Peyer's patch (tissue), 4 donors: ENCODE measurements around the gene EFNB2.

Source experiments
- CTCF ChIP-seq, 6 experiments: fragments of 450-650 bp in 4 of 6; fragments of 200-600 bp in 2 of 6; sonication (generic) in 1 of 6; IDR thresholded peaks; one replicate each; pipeline ENCODE4 v1.5.1; 2017 to 2019; ENCODE audit warnings: antibody characterized with exemption in 6 of 6, mild to moderate bottlenecking in 3 of 6, moderate library complexity in 1 of 6
- POLR2A ChIP-seq, 2 donors: fragments of 450-650 bp; IDR thresholded peaks; one replicate each; pipeline ENCODE4 v1.5.1; 2017; ENCODE audit warnings: antibody characterized with exemption in 2 of 2, mild to moderate bottlenecking in 2 of 2, moderate library complexity in 2 of 2

GRCh38 chr13:106532111-106532929 is 3.1 kb downstream of the EFNB2 start:
- TF ChIP-seq CTCF (IDR thresholded peaks at IDR 0.05) = no peak
- no peak for TF ChIP-seq POLR2A (IDR thresholded peaks at IDR 0.05)
